Neuronal stem cell (in vitro differentiated cells): ENCODE measurements around the gene COMTD1.
A peak's percentile ranks its signal among the peaks of the same experiment; 100 is the strongest.

ENCODE experiments used
- DNase-seq: peaks from one replicate; pipeline ENCODE4 v3.0.0-alpha.2; 2013; ENCODE audit warnings: low spot score
- H2AFZ ChIP-seq: one replicate; pipeline ENCODE4 v1.6.1; 2013; ENCODE audit warnings: mild to moderate bottlenecking, low read length, inconsistent platforms
- H2AK5ac ChIP-seq: 2 replicates; pipeline ENCODE4 v1.6.1; 2013; ENCODE audit warnings: low read depth, mild to moderate bottlenecking, inconsistent platforms, low read length, moderate library complexity, mixed read lengths
- H2BK120ac ChIP-seq: 2 replicates; pipeline ENCODE4 v1.6.1; 2013; ENCODE audit warnings: low read depth, mild to moderate bottlenecking, inconsistent platforms, low read length, moderate library complexity, mixed read lengths
- H2BK12ac ChIP-seq: one replicate; pipeline ENCODE4 v1.6.1; 2013; ENCODE audit warnings: low read length, inconsistent platforms
- H2BK15ac ChIP-seq: 2 replicates; pipeline ENCODE4 v1.6.1; 2013; ENCODE audit warnings: mild to moderate bottlenecking, low read length, inconsistent platforms, mixed read lengths
- H2BK5ac ChIP-seq: one replicate; pipeline ENCODE4 v1.6.1; 2013; ENCODE audit warnings: inconsistent platforms, mild to moderate bottlenecking, low read length, moderate library complexity
- H3K14ac ChIP-seq: one replicate; pipeline ENCODE4 v1.6.1; 2013; ENCODE audit warnings: low read length, inconsistent platforms
- H3K18ac ChIP-seq: 2 replicates; pipeline ENCODE4 v1.6.1; 2013; ENCODE audit warnings: low read length, inconsistent platforms
- H3K23ac ChIP-seq: 2 replicates; pipeline ENCODE4 v1.6.1; 2013; ENCODE audit warnings: low read depth, mild to moderate bottlenecking, mixed read lengths, low read length, inconsistent platforms; ENCODE audit not compliant: poor library complexity
- H3K27ac ChIP-seq: replicated peaks from 3 replicates; pipeline ENCODE4 v1.5.1; 2013; ENCODE audit warnings: low read length, inconsistent platforms
- H3K27me3 ChIP-seq, 3 experiments: 2 replicates each; pipeline ENCODE4 v1.6.1; 2013; ENCODE audit warnings: low read length in 3 of 3, mild to moderate bottlenecking in 2 of 3, inconsistent platforms in 1 of 3, low read depth in 1 of 3, mixed read lengths in 1 of 3, moderate library complexity in 1 of 3; ENCODE audit not compliant: control insufficient read depth in 3 of 3, insufficient read depth in 3 of 3
- H3K36me3 ChIP-seq, 2 donors: replicated peaks in 1 of 2; 2 replicates each; pipeline ENCODE4 v1.6.1; 2013; ENCODE audit warnings: low read length in 2 of 2; ENCODE audit not compliant: control insufficient read depth in 2 of 2, insufficient read depth in 2 of 2
- H3K4ac ChIP-seq: 2 replicates; pipeline ENCODE4 v1.6.1; 2013; ENCODE audit warnings: inconsistent platforms, mild to moderate bottlenecking, low read length, moderate library complexity
- H3K4me1 ChIP-seq, 2 donors: 1 replicate in 1 of 2; 2 replicates in 1 of 2; pipeline ENCODE4 v1.6.1; 2013; ENCODE audit warnings: low read length in 2 of 2, low read depth in 1 of 2; ENCODE audit not compliant: control insufficient read depth in 2 of 2, insufficient read depth in 1 of 2
- H3K4me2 ChIP-seq: one replicate; pipeline ENCODE4 v1.6.1; 2013; ENCODE audit warnings: mild to moderate bottlenecking, low read length, inconsistent platforms; ENCODE audit not compliant: insufficient read depth, poor library complexity, severe bottlenecking
- H3K4me3 ChIP-seq, 2 donors: 2 replicates each; pipeline ENCODE4 v1.5.1; 2013; ENCODE audit warnings: low read length in 2 of 2, mild to moderate bottlenecking in 2 of 2, inconsistent platforms in 1 of 2, moderate library complexity in 1 of 2
- H3K79me1 ChIP-seq: one replicate; pipeline ENCODE4 v1.6.1; 2013; ENCODE audit warnings: low read depth, mild to moderate bottlenecking, inconsistent platforms, low read length, moderate library complexity
- H3K9ac ChIP-seq: one replicate; pipeline ENCODE4 v1.6.1; 2013; ENCODE audit warnings: mild to moderate bottlenecking, low read depth, low read length, inconsistent platforms; ENCODE audit not compliant: poor library complexity
- H3K9me3 ChIP-seq, 2 donors: replicated peaks in 1 of 2; 2 replicates each; pipeline versions ENCODE3 to v1.6.1; 2013; ENCODE audit warnings: low read length in 2 of 2, mild to moderate bottlenecking in 2 of 2, inconsistent platforms in 1 of 2, low read depth in 1 of 2, mixed read lengths in 1 of 2, moderate library complexity in 1 of 2; ENCODE audit not compliant: control insufficient read depth in 2 of 2, insufficient read depth in 1 of 2
- H4K8ac ChIP-seq: one replicate; pipeline ENCODE4 v1.6.1; 2013; ENCODE audit warnings: low read depth, mild to moderate bottlenecking, inconsistent platforms, low read length, moderate library complexity
- H4K91ac ChIP-seq: one replicate; pipeline ENCODE4 v1.6.1; 2013; ENCODE audit warnings: low read length, low read depth, mild to moderate bottlenecking, inconsistent platforms; ENCODE audit not compliant: poor library complexity
- WGBS, 2 donors: extraction: QIAGEN DNeasy Blood & Tissue Kit; methylation state at CpG; one replicate each; pipeline ENCODE4 v1.1.7; 2013; ENCODE audit warnings: missing lambda C conversion rate in 2 of 2, mixed read lengths in 1 of 2; ENCODE audit not compliant: insufficient read length in 2 of 2, insufficient replicate concordance in 1 of 2; ENCODE audit errors: extremely low coverage in 2 of 2; 5-methylcytosine and 5-hydroxymethylcytosine counted together

Gene COMTD1

DNA sequence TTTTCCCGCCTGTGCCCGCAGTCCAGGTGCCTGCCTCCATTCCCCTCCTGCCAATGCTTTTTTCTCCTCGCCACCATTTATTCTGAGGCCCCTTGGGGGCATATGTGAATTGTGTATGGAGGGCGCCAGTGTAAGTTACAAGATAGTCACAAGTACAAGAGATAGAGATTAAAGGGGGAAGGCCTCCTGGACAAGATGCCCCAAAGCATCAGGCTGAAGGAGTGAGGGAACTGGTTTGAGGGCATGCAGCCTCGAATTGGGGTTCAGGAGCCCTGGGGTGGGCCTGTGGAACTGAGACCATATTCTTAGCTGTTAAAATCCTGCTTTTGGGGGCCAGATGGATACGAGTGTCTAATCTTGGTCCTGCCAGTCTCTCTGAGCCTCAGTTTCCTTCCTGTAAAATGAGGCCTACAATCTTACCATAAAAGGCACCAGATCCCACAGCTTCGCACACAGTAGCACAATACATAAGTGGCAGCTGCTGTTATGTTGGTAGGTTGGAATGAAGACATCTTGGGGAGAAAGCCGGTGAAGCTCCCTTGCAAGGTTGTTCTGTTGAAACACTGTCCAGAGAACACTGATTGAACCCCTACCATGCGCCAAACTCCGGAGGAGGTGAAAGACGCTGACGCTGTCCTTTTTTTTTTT, 545 bp upstream of the COMTD1 start:
- Histone ChIP-seq H2AFZ (peak overlapping the region; percentile 98), H3K23ac (peak overlapping the region; percentile 92), H3K27ac (no peak overlapping the region), H3K4me2 (no peak overlapping the region), H3K18ac (no peak overlapping the region), H3K36me3 (peaks cover 11 to 26% of the 10 kb centered on the region in 2 donors), H3K4me3 (peak overlapping the region in 1 of 2 donors; percentile 69), H2BK5ac (no peak overlapping the region), H3K9ac (no peak overlapping the region), H3K4me1 (peaks cover 3 to 7% of the 10 kb centered on the region in 2 donors), H3K27me3 (peaks cover 0 to 10% (median 5%) of the 10 kb centered on the region in 3 experiments), H4K8ac (no peak overlapping the region), H2BK15ac (no peak overlapping the region), H3K9me3 (no peaks in the 10 kb centered on the region), H4K91ac (no peak overlapping the region), H2BK120ac (no peak overlapping the region), H2BK12ac (no peak overlapping the region), H3K79me1 (no peaks in the 10 kb centered on the region), H3K14ac (no peak overlapping the region), H3K4ac (no peak overlapping the region), H2AK5ac (no peak overlapping the region)
- no peak for DNase-seq
- WGBS, 2 donors, result no CpG with 5 or more reads among the region's 12 CpGs

DNA sequence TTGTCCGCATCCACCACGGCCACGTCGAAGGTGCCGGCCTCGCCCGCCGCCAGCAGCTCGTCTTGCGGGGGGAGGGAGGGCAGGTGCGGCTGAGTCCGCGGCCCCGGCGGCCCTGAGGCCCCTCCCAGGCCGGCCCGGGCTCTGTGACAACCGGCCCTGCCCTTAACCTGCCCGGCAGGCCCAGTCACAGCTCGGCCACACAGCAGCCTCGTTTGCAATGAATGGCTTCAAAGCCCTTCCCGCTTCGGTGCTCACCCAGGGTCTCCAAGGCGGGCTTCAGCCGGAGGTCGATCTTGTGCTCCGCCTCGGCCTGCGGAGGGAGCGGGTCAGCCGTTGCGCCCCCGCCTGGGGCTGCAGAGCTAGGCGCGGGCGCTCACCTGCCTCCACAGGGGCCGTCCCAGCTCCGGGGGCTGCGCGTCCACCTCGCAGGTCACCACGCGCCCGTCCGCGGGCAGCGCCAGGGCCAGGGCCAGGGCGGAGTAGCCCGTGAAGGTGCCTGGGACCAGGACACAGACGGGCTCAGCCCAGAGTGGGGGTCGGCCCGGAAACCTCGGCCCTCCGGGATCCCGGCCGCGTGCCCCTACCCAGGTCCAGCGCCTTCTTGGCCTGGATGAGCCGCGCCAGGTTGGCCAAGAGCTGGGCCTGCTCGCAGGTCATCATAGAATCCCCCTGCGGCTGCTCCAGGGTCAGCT, 928 bp downstream of the COMTD1 start:
- no CpG with 5 or more reads among the region's 62 CpGs for WGBS, 2 donors
- no peak overlapping the region for H4K8ac ChIP-seq
- peak overlapping the region; percentile 32 for H3K27ac ChIP-seq
- peaks cover 11 to 40% of the 10 kb centered on the region in 2 donors for H3K36me3 ChIP-seq
- peak overlapping the region; percentile 100 for H3K4me2 ChIP-seq
- H3K14ac ChIP-seq, result peak overlapping the region; percentile 67
- peak overlapping the region; percentile 90 for H3K9ac ChIP-seq
- H2AK5ac ChIP-seq, result peak overlapping the region; percentile 40
- peak; percentile 52 for DNase-seq
- peak overlapping the region; percentile 92 for H3K23ac ChIP-seq
- peak overlapping the region; percentile 75 for H2BK120ac ChIP-seq
- peak overlapping the region; percentile 53 for H2BK12ac ChIP-seq
- peak overlapping the region; percentile 35 for H2BK15ac ChIP-seq
- peak overlapping the region; percentile 94 for H3K18ac ChIP-seq
- H2AFZ ChIP-seq, result peak overlapping the region; percentile 98
- peaks cover 3 to 7% of the 10 kb centered on the region in 2 donors for H3K4me1 ChIP-seq
- no peak overlapping the region for H4K91ac ChIP-seq
- H2BK5ac ChIP-seq, result peak overlapping the region; percentile 67
- H3K27me3 ChIP-seq, result peaks cover 0 to 5% (median 5%) of the 10 kb centered on the region in 3 experiments
- H3K79me1 ChIP-seq, result no peaks in the 10 kb centered on the region
- H3K9me3 ChIP-seq, result no peaks in the 10 kb centered on the region
- peak overlapping the region; percentile 69 to 81 for H3K4me3 ChIP-seq
- no peak overlapping the region for H3K4ac ChIP-seq

DNA sequence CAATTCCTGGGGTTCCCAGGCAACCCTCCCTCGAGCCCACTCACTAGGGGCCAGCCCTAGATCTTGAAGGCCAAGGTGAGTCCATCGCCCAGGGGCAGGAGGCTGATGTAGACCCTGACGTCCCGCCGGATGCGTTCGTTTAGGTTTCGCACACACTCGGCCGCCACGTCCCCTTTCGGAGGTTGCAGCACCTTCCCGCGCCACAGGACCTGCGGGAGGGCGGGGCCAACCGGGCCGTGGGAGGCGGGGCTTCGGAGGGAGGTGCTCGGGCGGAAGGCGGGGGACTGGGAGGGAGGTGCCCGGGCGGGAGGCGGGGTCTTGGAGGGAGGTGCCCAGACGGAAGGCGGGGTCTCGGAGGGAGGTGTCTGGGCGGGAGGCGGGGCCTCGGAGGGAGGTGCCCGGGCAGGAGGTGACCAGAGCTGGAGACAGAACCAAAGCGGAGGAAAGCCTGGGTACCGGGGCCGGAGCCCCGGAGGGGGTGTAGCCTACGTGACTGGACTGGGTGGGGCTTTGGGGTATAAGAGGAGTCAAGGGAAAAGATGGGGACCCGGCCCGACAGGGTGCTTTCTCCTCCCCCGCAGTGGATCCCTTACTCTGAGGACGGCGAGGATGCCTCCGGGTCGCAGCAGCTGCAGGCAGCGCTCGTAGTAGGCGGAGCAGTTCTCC, 1.6 kb downstream of the COMTD1 start:
- peak overlapping the region; percentile 75 for H2BK120ac ChIP-seq
- H2AFZ ChIP-seq, result peak overlapping the region; percentile 98
- H3K4ac ChIP-seq, result no peak overlapping the region
- peak overlapping the region; percentile 94 for H3K18ac ChIP-seq
- peak overlapping the region; percentile 77 for H2BK5ac ChIP-seq
- peak overlapping the region; percentile 41 for H2AK5ac ChIP-seq
- peak overlapping the region; percentile 62 for H2BK15ac ChIP-seq
- no CpG with 5 or more reads among the region's 48 CpGs for WGBS, 2 donors
- peak overlapping the region; percentile 100 for H3K4me2 ChIP-seq
- peak overlapping the region; percentile 92 for H3K23ac ChIP-seq
- peaks cover 3 to 7% of the 10 kb centered on the region in 2 donors for H3K4me1 ChIP-seq
- H2BK12ac ChIP-seq, result peak overlapping the region; percentile 53
- H3K36me3 ChIP-seq, result peaks cover 11 to 47% of the 10 kb centered on the region in 2 donors
- H3K79me1 ChIP-seq, result no peaks in the 10 kb centered on the region
- peak overlapping the region; percentile 60 for H3K27ac ChIP-seq
- DNase-seq, result peak; percentile 84
- peak overlapping the region in 1 of 2 donors; percentile 81 for H3K4me3 ChIP-seq
- H3K14ac ChIP-seq, result peak overlapping the region; percentile 67
- H3K9ac ChIP-seq, result peak overlapping the region; percentile 90
- no peak overlapping the region for H4K91ac ChIP-seq
- no peak overlapping the region for H4K8ac ChIP-seq
- no peaks in the 10 kb centered on the region for H3K9me3 ChIP-seq
- peaks cover 0 to 5% (median 0%) of the 10 kb centered on the region in 3 experiments for H3K27me3 ChIP-seq
